Activated T-cell treated with anti-CD3 and anti-CD28 coated beads, Interleukin-2, amount 50 U/mL, for 48 hours (primary cell): ENCODE measurements around the gene CYB5R3.
"Not testable (repeated sequence)": the region's sequence is repeated elsewhere in the genome, so short reads cannot be mapped to it uniquely, and the experiment has no call there.

Experiments
- DNase-seq, 2 experiments: peaks; one replicate each; pipeline ENCODE4 v3.0.0-alpha.2; 2020

Gene CYB5R3

GRCh38 chr22:42596336-42596735, 52.9 kb downstream of the CYB5R3 start:
- DNase-seq: no peak

- DNase-seq: no peak
Measured at GRCh38 chr22:42595434-42595833, 53.8 kb downstream of the CYB5R3 start.

- DNase-seq: no peak
Measured at GRCh38 chr22:42591987-42592386, 57.2 kb downstream of the CYB5R3 start.

- no peak for DNase-seq
Measured at GRCh38 chr22:42587588-42588175, 61.5 kb downstream of the CYB5R3 start.

DNA sequence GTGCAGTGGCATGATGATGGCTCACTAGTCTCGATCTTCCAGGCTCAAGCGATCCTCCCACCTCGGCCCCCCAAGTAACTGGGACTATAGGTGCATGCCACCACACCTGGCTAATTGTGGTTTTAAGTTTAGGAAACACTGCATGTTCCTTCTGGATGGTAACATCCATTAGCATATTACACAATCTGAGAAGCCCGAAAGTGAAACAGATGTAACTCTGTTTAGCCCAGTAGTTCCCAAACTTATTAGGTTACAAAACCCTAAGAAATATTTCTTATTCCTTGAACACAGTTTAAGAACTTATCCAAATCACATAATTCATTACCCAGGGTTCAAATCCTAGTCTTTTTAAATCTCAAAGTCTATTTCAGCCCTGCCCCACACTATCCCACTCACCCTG, 62.8 kb downstream of the CYB5R3 start:
- no peak for DNase-seq

- no peak for DNase-seq
Measured at GRCh38 chr22:42585096-42585495, 64.1 kb downstream of the CYB5R3 start.

DNA sequence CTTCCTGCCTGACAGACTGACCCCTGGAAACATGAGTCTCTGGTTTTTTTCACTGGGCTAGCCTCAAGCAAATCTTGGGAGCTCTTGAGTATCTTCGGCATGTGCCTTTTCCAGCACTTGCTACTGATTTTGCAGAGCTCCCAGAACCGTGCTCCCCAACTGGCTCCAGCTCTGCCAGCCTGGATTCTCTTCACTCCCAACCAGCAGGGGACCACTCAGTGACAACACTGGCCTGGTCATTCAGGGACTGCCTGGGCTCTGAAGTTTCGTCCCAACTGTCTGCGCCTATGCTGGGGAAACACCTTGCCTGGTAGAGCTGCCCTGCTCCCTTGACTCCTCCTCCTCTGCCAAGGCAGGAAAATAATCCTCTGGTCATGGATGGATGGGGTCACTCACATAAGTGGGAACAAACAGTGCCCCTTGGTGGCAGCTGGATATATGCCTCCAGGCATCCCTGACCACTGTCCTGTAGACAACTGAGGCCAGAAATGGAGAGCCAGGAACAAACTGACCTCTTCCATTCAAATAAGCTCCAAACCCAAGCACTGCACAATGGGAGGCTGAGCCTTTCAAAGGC, 64.7 kb downstream of the CYB5R3 start:
- no peak for DNase-seq

DNA sequence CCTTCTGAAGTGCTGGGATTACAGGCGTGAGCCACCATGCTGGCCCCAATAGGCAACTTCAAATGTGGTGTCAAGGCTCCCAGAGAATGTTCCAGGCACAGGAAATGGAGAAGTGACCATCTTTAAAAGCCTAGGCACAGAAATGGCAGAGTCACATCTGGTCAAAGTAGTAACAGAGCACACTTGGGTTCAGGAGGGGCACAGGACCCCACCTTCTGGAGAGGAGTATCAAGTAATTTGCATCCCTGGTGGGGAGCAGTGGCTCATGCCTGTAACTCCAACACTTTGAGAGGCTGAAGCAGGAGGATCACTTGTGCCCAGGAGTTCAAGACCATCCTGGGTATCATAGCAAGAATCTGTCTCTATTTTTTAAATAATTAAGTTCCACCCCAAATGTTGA, 66.2 kb downstream of the CYB5R3 start:
- no peak for DNase-seq

DNA sequence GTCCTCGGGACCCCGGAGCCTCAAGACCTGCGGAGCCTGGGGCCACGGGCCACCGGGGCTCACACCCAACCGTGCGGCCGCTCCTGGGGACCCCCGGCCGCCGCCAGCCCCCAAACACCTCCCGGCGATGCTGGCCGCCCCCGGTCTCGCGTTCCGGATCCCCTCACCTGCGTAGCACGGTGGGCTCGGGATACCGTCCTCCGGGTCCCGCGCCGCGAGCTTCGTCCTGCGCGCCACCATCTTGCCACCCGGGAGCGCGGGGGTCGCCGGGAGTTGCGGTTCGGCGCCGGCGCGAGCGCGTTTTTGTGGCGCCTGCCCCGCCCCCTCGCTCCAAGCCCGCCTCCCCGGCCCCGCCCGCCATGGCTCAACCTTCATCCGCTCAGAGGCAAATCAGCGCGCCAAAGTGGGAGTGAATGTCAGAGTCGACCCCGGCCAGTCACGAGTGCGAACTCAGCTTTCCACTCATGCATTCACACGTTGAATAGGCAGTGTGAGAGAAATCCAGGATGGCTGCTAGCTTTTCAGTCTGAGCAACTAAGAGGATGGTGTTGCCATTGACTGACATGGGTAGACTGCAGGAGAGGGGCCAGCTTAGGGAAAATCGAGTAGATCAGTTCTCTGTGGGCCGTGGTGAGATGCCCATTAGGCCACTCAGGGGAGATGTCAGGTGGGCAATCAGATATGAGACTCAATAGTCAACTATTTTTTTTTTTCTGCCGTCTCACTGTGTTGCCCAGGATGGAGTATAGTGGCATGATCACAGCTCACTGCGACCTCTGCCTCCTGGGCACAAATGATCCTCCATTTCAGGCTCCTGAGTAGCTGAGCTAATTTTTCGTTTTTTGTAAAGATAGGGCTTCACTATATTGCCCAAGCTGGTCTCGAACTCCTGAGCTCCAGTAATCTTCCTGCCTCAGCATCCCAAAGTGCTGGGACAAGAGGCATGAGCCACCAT, 67.2 kb downstream of the CYB5R3 start:
- DNase-seq: peak; percentile 89 to 90

DNA sequence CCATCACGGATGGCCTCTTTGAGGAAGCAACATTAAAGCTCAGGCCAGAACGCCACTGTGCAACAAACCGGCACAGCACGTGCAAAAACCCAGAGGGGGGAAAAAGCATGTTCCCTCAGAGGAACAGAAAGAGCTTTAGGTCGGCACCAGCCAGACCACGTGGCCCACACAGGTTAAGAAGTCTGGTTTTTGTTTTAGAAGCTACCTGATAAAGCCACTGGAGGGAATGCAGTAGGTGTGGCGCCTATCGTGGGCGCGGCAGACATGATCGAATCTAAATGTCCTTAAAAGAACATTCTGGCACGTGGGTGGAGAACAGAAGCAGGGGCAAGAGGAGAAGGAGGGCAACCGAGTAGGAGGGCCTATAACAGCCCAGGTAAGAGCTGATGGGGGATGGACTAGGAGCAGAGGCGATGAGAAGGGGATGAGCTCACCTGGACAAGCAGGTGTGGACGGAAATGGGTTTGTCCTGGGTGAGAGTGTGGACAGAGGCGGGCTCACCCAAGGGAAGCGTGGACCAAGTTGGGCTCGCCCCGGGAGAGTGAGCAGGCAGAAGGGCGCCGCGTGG, 67.9 kb downstream of the CYB5R3 start:
- not testable (repeated sequence) for DNase-seq

- DNase-seq: not testable (repeated sequence)
Measured at GRCh38 chr22:42580040-42580439, 69.2 kb downstream of the CYB5R3 start.

- no peak for DNase-seq
Measured at GRCh38 chr22:42577623-42578240, 71.5 kb downstream of the CYB5R3 start.

DNA sequence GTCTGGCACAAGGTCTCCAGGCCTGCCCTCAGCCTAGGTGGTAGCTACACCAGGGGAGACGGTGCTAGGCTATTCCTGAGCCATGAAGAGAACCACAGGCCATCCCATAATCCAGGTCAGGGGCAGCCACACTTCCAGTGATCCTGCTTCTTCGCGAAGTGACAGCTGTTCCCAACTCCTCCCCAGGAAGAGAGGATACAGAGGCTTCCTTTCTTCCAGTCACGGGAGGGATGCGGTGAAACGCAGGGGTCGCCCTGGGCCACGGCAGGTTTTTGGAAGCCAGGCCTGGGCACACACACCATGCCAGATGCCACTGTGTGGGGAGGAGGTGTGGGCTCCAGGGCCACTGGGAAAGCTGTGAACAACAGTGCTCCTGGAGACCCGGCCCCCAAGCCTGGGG, 72.1 kb downstream of the CYB5R3 start:
- DNase-seq: not testable (repeated sequence)

DNA sequence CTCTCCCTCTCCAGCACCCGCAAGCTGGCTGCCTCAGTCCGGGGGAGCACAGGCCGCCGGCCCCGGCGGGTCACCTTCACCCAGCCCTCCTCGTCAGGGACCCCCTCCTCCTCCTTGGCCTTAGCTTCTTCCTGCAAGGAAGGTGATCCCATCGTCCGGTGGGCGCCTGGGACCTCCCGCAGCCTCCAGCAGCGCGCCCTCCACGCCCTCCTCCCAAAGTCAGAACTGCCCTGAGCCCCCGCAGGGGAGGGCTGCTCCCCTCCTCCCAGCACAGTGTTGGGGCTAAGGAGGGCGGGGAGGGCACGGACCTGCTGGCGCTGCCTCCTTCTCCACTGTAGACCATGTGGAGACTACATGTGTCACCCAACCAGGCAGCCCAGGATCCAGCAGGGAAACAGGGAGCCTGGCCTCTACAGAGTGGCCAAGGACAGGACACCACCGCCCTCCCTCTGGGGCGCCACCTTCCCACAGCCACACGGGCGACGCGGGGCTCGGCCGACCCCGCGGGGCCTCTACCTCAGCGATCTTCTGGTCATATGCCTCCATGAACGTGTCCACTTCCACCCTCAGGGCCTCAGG, 73.1 kb downstream of the CYB5R3 start:
- not testable (repeated sequence) for DNase-seq

DNA sequence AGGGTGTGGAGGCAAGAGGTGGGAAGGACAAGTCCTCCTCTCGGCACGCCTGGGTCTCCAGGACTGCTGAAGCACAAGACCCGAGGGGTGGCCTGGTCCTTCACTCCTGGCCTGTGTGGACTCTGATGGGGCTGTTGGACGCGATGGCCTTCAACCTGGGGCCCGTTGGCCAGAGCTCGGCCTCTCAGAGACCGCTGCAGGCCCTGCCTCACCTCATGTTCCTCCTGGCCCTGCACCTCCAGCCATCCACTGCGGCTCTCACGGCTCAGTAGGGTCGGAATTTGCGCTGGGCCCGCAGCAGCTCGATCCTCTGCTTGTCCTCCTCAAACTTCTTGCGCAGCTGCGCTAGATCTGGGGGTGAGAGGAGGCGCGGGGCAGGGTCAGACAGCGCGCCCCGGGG, 74.7 kb downstream of the CYB5R3 start:
- DNase-seq: not testable (repeated sequence)

- DNase-seq: not testable (repeated sequence)
Measured at GRCh38 chr22:42574046-42574445, 75.1 kb downstream of the CYB5R3 start.

DNA sequence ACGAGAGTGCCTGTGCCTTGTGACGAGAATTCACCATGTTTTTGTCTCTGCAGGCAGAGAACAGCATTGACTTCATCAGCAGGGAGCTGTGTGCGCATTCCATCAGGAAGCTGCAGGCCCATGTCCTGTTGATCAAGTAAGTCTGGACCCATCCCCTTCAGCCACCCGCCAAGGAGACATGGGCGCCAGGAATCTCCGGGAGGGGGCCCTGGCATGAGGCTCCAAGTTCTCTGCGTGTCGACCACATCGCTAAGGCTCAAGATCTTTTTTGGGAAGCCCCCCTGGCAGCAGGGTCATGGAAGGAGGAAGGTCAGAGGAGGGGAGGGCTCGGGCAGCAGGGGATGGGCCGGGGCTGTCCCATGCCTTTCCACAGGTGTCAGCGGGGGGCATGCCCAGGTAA, 78.1 kb downstream of the CYB5R3 start:
- not testable (repeated sequence) for DNase-seq

- not testable (repeated sequence) for DNase-seq
Measured at GRCh38 chr22:42570580-42570979, 78.6 kb downstream of the CYB5R3 start.

DNA sequence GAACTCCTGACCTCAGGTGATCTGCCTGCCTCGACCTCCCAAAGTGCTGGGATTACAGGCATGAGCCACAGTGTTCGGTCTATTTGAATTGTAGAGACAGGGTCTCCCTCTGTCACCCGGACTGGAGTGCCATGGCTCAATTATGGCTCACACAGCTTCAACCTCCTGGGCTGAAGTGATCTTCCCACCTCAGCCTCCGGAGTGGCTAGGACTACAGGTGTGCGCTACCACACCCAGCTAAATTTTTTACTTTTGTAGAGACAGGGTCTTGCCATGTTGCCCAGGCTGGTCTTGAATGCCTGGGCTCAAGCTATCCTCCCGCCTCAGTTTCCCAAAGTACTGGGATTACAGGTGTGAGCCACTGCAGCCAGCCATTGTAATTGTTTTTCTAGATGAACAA, 81.2 kb downstream of the CYB5R3 start:
- DNase-seq: not testable (repeated sequence)
